GM18870 (cell line): ENCODE results near the gene EOGT.

Experiments
- ATAC-seq: cut with Tn5 transposase; IDR thresholded peaks from one replicate; pipeline ENCODE4 v1.9.1; 2021; ENCODE audit warnings: moderate library complexity; ENCODE audit not compliant: unreplicated experiment

EOGT gene

DNA sequence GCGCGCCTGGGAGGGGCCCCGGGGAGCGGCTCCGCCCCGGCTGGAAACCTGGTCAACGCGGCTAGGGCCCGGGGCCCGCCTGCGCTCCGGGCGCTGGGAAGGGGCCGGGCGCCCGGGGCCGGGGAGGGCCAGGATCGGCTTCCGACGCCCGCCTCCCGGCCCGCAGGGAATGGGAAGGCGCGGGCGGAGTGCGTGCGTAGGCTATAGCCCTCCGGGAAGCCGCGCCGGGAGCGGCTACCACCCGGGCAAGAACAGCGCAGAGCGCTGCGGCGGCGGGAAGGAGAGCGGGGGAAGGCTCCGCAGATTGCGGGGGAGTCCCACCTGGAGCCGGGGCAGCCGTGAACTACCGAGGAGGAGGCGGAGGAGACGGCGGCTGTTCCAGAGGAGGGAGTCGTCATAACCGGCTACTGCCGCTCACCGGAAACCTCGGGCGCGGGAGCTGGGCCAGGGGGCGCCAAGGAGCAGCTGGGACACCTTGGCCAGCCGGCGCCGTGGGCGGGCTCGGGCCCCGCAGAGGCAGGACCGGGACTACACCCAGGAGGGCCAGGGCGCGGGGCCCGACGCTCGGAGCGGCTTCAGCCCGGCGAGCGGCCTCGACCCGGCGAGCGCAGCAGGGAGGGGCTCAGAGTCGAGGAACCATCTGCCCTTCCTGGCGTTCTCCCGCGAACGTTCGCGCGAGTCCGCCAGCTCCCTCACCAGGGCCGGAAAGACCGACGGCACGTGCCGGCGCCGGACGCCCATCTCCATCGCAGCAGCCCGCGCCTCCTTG is at the start of gene EOGT:
Gene EOGT, minus strand, starts transcription at position 432 of the 769 bp plus-strand sequence. CDS start 3,838 bp downstream, outside the sequence.
- ATAC-seq, result peak; percentile 70

DNA sequence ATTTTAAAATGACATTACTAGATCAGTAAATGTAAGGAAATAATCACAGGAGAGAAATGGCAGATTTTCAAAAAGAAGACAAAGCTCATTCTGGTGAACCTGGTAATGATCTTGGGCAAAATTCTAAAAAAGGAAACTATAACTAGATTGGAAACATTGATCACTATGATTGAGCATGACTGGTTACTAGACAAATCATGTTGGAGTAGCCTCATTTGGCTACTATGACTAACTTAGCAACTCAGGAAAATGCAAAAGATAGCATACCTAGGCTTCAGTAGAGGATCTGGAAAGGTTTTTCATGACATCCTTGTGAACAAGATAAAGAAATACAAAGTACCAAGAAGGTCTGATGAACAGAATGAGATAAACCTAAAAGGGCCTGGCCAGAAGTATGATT is 46.2 kb upstream of the EOGT start:
- no peak for ATAC-seq

GRCh38 chr3:69058947-69059224 is 45.4 kb upstream of the EOGT start:
- ATAC-seq, result no peak

- peak; percentile 97 for ATAC-seq
These were observed 44.9 kb upstream of the EOGT start for GRCh38 chr3:69058180-69058946.

DNA sequence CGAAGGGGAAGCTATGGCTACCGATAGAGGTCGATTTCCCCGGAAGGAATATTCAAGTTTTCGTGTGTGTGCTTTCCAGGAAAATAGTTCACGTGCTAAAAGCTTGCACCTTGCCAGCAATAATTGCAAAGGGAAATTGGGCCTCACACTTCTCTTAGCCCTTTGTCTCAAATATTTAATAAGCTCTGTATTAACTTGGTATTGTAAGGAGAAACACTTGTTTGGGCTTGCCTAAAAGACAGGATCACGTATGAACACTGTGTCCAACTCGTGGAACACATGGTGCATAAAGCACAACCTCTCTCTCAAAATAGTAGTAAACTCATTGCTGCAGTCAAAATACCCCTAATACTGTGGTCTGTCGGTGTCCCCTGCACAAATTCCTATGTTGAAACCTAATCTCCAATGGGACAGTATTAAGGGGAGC is 39.0 kb upstream of the EOGT start:
- ATAC-seq, result peak; percentile 2

- ATAC-seq, result peak; percentile 98
These were observed 38.4 kb upstream of the EOGT start, which contains the start of gene TMF1 for GRCh38 chr3:69051756-69052471. TMF1 (minus strand) TSS chr3:69052333; CDS start chr3:69052086, 247 bp downstream.

DNA sequence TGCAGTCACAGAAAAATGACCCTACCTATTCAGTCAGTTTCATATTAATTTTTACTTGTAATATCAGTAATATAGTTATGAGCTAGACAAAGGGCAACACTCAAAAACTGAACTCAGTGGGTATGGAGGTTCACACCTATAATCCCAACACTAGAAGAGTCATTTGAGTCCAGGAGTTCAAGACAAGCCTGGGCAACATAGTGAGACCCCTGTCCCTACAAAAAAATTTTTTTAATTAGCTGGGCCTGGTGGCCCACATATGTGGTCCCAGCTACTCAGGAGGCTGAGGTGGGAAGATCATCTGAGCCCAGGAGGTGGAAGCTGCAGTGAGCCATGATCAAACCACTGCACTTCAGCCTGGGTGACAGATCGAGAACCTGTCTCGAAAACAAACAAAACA is 35.5 kb upstream of the EOGT start:
- ATAC-seq, result no peak

DNA sequence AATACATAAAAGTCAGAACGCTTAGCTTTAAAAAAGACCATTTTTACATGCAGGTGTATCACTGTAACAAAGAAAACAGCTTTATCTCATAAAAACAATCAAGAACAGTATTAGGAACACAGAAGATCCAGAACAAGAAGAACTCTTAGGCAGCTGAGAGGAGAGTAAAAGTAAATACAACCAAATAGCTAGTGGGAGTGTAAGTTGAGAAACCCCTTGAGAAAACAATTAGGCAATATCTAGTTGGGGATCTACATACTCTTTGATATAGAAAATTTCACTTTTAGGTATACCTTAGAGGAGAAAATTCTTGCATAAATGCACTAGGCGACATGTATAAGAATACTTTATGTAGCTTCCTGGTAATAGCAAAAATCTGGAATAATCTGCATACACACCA is 31.1 kb upstream of the EOGT start:
- ATAC-seq, result no peak

GRCh38 chr3:69033470-69033869 is 20.0 kb upstream of the EOGT start:
- no peak for ATAC-seq

DNA sequence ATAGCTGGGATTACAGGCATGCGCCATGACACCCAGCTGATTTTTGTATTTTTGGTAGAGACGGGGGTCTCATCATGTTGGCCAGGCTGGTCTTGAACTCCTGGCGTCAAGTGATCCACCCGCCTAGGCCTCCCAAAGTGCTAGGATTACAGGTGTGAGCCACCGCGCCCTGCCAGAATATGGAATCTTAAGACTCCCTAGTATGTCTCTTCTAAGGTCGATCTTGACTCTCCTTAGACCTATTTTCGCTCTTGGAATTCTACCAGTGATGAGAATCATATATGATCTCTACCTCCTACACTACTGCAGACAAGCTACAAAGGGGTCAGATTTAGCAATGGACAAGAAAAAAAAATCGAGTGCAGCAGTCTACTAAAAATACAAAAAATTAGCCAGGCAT is 19.3 kb upstream of the EOGT start:
- ATAC-seq, result no peak

- no peak for ATAC-seq
These were observed 18.7 kb upstream of the EOGT start for GRCh38 chr3:69032142-69032541.

GRCh38 chr3:69031635-69032034 is 18.2 kb upstream of the EOGT start:
- ATAC-seq, result no peak

GRCh38 chr3:69020857-69021256 is 7.4 kb upstream of the EOGT start:
- ATAC-seq, result no peak

GRCh38 chr3:69020424-69020823 is 6.9 kb upstream of the EOGT start:
- no peak for ATAC-seq

GRCh38 chr3:69016901-69017300 is 3.4 kb upstream of the EOGT start:
- no peak for ATAC-seq

- no peak for ATAC-seq
These were observed 2.6 kb upstream of the EOGT start for GRCh38 chr3:69016102-69016501.

DNA sequence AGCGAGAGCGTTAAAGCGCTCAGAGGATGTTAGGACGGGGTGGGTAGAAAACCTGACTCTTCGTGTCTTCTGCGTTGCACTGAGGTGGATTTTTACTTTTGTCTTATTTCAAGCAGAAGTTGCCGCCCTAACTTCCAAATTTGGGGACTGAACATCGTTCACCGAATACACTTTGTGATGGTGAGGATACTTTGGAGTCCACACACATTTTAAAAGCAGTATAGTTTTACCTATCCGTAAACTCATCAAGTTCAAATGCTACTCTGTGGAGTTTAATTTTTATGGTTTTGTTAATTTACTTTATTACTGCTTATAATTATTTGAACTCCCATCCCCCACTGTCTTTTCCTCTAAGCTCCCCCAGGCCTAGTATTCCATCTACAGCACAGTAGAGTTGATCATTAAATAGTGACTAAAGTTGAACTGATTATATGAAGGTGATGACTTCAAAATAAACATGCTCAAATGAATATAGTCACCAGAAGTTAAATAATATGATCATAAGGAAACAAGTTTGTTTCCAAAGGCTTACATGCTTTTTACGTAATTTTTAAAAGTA is 617 bp upstream of the EOGT start:
- no peak for ATAC-seq

GRCh38 chr3:69012800-69013252 is 658 bp downstream of the EOGT start:
- peak; percentile 16 for ATAC-seq

GRCh38 chr3:69012100-69012799 is 1.2 kb downstream of the EOGT start:
- ATAC-seq, result no peak

- ATAC-seq, result no peak
These were observed 2.3 kb downstream of the EOGT start for GRCh38 chr3:69011096-69011730.
